HepG2 (cell line): ENCODE measurements around the gene RALBP1. TPM values are rescaled to one million over a fixed set of nuclear protein-coding genes. Genes with fewer than 3 reads are reported as not detected.

Experiments
- ATAC-seq: fragments of 200-7000 bp; cut with Tn5 transposase; 3 replicates; pipeline ENCODE4 v1.9.1; 2020; ENCODE audit warnings: mild to moderate bottlenecking, moderate library complexity
- BruUV-seq: library from RNA; stranded (reverse); fragments of 400-500 nt; replicated peaks from 2 replicates; lab custom pipeline; 2021; lab: Mats Ljungman, UMichigan
- CTCF ChIA-PET: fragments of 300-600 bp; formaldehyde crosslinking; extraction: SDS; loops from one replicate; lab custom pipeline; 2021; ENCODE audit warnings: low total read pairs, inconsistent platforms, low intra/inter-chr PET ratio; lab: Yijun Ruan, JAX
- POLR2A ChIA-PET: fragments of 350-600 bp; sonication (Branson Sonifier 250); formaldehyde crosslinking; loops from one replicate; lab custom pipeline; 2020; ENCODE audit warnings: antibody characterized with exemption, inconsistent platforms; lab: Yijun Ruan, JAX
- DNase-seq: peaks from one replicate; pipeline ENCODE4 v3.0.0-alpha.2; 2015; ENCODE audit warnings: low spot score
- FAIRE-seq: peaks from 3 replicates; lab custom pipeline; 2011; peaks lifted over from hg19 to GRCh38; lab: Jason Lieb, UNC
- H2AFZ ChIP-seq: one replicate; pipeline ENCODE4 v1.6.1; 2011; ENCODE audit warnings: low read length, inconsistent platforms
- H3K27ac ChIP-seq: fragments of 300-600 bp; 3 replicates; pipeline ENCODE4 v1.8.0; 2011; ENCODE audit warnings: mixed run types, mild to moderate bottlenecking, mixed read lengths, low read length, inconsistent platforms; ENCODE audit not compliant: insufficient read depth; ENCODE audit errors: extremely low read length
- H3K27me3 ChIP-seq, 2 experiments: fragments of 200-600 bp in 1 of 2; 2 replicates in 1 of 2; 3 replicates in 1 of 2; pipeline versions ENCODE4 v1.6.0 to v1.8.0; 2011; ENCODE audit warnings: low read length in 2 of 2, mild to moderate bottlenecking in 2 of 2, moderate library complexity in 2 of 2, inconsistent platforms in 1 of 2; ENCODE audit not compliant: insufficient read depth in 2 of 2, control insufficient read depth in 1 of 2
- H3K36me3 ChIP-seq, 2 experiments: fragments of 200-600 bp in 1 of 2; replicated peaks in 1 of 2; 2 replicates in 1 of 2; 3 replicates in 1 of 2; pipeline versions ENCODE4 v1.5.1 to v1.8.0; 2011; ENCODE audit warnings: low read length in 2 of 2, inconsistent platforms in 1 of 2; ENCODE audit not compliant: insufficient read depth in 2 of 2, control insufficient read depth in 1 of 2
- H3K4me1 ChIP-seq: 2 replicates; pipeline ENCODE4 v1.5.1; 2012; ENCODE audit warnings: low read length, inconsistent platforms; ENCODE audit not compliant: insufficient read depth
- H3K4me2 ChIP-seq: 2 replicates; pipeline ENCODE4 v1.6.0; 2011; ENCODE audit warnings: low read depth, low read length, inconsistent platforms
- H3K4me3 ChIP-seq, 3 experiments: fragments of 200-600 bp in 1 of 3; sonication (generic), shearing (Covaris generic) in 1 of 3; replicated peaks in 1 of 3; 2 replicates each; pipeline ENCODE4 v1.5.1; 2011 to 2016; ENCODE audit warnings: low read length in 3 of 3, inconsistent platforms in 2 of 3, low read depth in 2 of 3, mild to moderate bottlenecking in 2 of 3, control low read depth in 1 of 3, mixed read lengths in 1 of 3; ENCODE audit not compliant: insufficient read depth in 1 of 3
- H3K79me2 ChIP-seq: one replicate; pipeline ENCODE4 v1.6.1; 2011; ENCODE audit warnings: low read length, inconsistent platforms; ENCODE audit not compliant: insufficient read depth
- H3K9ac ChIP-seq: 2 replicates; pipeline ENCODE4 v1.6.0; 2011; ENCODE audit warnings: mild to moderate bottlenecking, low read depth, low read length, inconsistent platforms; ENCODE audit not compliant: insufficient read depth
- H3K9me3 ChIP-seq: 2 replicates; pipeline ENCODE4 v1.5.1; 2012; ENCODE audit warnings: mild to moderate bottlenecking, low read length
- H4K20me1 ChIP-seq: 2 replicates; pipeline ENCODE4 v1.6.0; 2011; ENCODE audit warnings: inconsistent platforms, mild to moderate bottlenecking, low read length, moderate library complexity; ENCODE audit not compliant: insufficient read depth
- ARID5B ChIP-seq: IDR thresholded peaks from 2 replicates; pipeline ENCODE4 v1.4.0; 2020; ENCODE audit warnings: mild to moderate bottlenecking, missing genetic modification reagents
- ATF4 ChIP-seq, 2 experiments: fragments of 450-650 bp in 1 of 2; sonication (generic) in 1 of 2; formaldehyde crosslinking; IDR thresholded peaks; 2 replicates each; pipeline versions ENCODE4 v1.5.0 to v1.8.0; 2020 to 2022; ENCODE audit warnings: mild to moderate bottlenecking in 1 of 2, missing genetic modification reagents in 1 of 2
- ETS1 ChIP-seq: sonication (generic); formaldehyde crosslinking; IDR thresholded peaks from 2 replicates; pipeline ENCODE4 v1.4.0; 2020; ENCODE audit warnings: missing genetic modification reagents
- HNRNPL ChIP-seq: fragments of 200-400 bp; formaldehyde crosslinking; IDR thresholded peaks from 2 replicates; pipeline ENCODE4 v1.6.1; 2017; ENCODE audit warnings: mild to moderate bottlenecking, low read depth, low read length
- RARA ChIP-seq: IDR thresholded peaks from 2 replicates; pipeline ENCODE4 v1.6.1; 2016; ENCODE audit warnings: missing genetic modification reagents, missing compliant biosample characterization
- RFX3 ChIP-seq: IDR thresholded peaks from 2 replicates; pipeline ENCODE4 v1.6.1; 2016; ENCODE audit warnings: missing biosample characterization, missing genetic modification reagents
- U2AF1 ChIP-seq: fragments of 200-400 bp; formaldehyde crosslinking; optimal IDR thresholded peaks from 2 replicates; pipeline ENCODE3; 2017; ENCODE audit warnings: mild to moderate bottlenecking, low read depth, low read length
- YEATS2 ChIP-seq: sonication (generic); formaldehyde crosslinking; IDR thresholded peaks from 2 replicates; pipeline ENCODE4 v1.4.0; 2020; ENCODE audit warnings: missing genetic modification reagents, borderline replicate concordance
- ZNF251 ChIP-seq: sonication (generic); formaldehyde crosslinking; IDR thresholded peaks from 2 replicates; pipeline ENCODE4 v1.9.0; 2021; ENCODE audit warnings: mild to moderate bottlenecking, missing genetic modification reagents
- ZNF383 ChIP-seq: sonication (generic); formaldehyde crosslinking; IDR thresholded peaks from 2 replicates; pipeline ENCODE4 v1.4.0; 2020; ENCODE audit warnings: missing genetic modification reagents, mild to moderate bottlenecking, borderline replicate concordance
- ZNF431 ChIP-seq: sonication (generic); formaldehyde crosslinking; IDR thresholded peaks from 2 replicates; pipeline ENCODE4 v1.9.0; 2022; ENCODE audit warnings: missing genetic modification reagents, low read depth, mild to moderate bottlenecking, borderline replicate concordance
- ZNF883 ChIP-seq: sonication (generic); formaldehyde crosslinking; IDR thresholded peaks from 2 replicates; pipeline ENCODE4 v1.5.1; 2020; ENCODE audit warnings: mild to moderate bottlenecking, missing genetic modification reagents; ENCODE audit errors: not compliant biosample characterization
- in situ Hi-C: cut with HindIII; loops from 2 replicates; pipeline ENCODE4 v1.10.0; 2017; ENCODE audit warnings: low pct_unique_long_range_greater_than_20kb; ENCODE audit not compliant: extremely low pct_ligation_motif_present
- intact Hi-C: fragments of 100-400 bp; cut with micrococcal nuclease; formaldehyde crosslinking; loops from one replicate; pipeline ENCODE4 v1.10.0; 2022; ENCODE audit not compliant: unreplicated experiment
- polyA plus RNA-seq, 8 experiments: library from polyadenylated mRNA; depleted of rRNA in 3 of 8; stranded (reverse) in 7 of 8; unstranded in 1 of 8; fragments of >200 nt; fragmentation: Illumina TruSeq in 4 of 8; extraction: Trizol in 4 of 8; gene quantifications; 2 replicates each; pipeline versions ENCODE4 v1.2.1 to v1.2.3, GENCODE V29; 2011 to 2016; ENCODE audit warnings: low read depth in 4 of 8, missing spikeins in 1 of 8, mixed read lengths in 1 of 8; ENCODE audit not compliant: insufficient read depth in 1 of 8
- total RNA-seq, 5 experiments: library from RNA; depleted of rRNA; stranded (reverse); fragments of >200 nt; fragmentation: Illumina TruSeq; extraction: Trizol; gene quantifications; 2 replicates each; pipeline ENCODE4 v1.2.3, GENCODE V29; 2016; ENCODE audit warnings: low read depth in 1 of 5
- TF ChIP-seq, protein P1 (sequence below): sonication (generic); formaldehyde crosslinking; IDR thresholded peaks from 2 replicates; pipeline ENCODE4 v1.8.1; 2023; ENCODE audit warnings: mild to moderate bottlenecking, missing genetic modification reagents, borderline replicate concordance
- TF ChIP-seq, protein P2 (sequence below): sonication (generic); formaldehyde crosslinking; IDR thresholded peaks from 2 replicates; pipeline ENCODE4 v1.5.1; 2020; ENCODE audit warnings: missing genetic modification reagents, mild to moderate bottlenecking, borderline replicate concordance
- TF ChIP-seq, protein P3 (sequence below): sonication (generic); formaldehyde crosslinking; IDR thresholded peaks from 2 replicates; pipeline ENCODE4 v1.5.1; 2020; ENCODE audit warnings: mild to moderate bottlenecking, missing genetic modification reagents

The RALBP1 gene
- total and polyA plus RNA-seq, 2 of the 13 experiments (the other 11 are each of a cell fraction or from before 2014, with no cell fraction given), result 24.5 to 33.1 TPM

DNA sequence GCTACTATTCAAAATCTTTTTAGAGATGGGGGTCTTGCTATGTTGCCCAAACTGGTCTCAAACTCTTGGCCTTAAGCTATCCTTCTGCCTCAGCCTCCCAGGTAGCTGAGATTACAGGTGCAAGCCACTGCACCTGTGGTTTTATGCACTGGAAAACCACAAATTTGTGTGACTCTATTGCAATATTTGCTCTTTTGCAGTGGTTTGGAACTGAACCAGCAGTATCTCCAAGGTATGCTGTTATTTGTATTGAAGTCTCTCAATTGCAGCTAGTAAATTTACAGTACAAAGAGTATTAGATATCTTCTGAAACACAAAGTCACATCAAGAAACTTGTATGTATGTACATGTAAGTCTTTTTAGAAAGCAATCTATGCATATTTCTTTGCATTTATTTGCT is 92.9 kb downstream of the RALBP1 start:
- Histone ChIP-seq H3K4me1 (no peaks in the 10 kb centered on the region; the same call in 1 of the 2 replicates), H3K9ac (no peak overlapping the region), H3K27me3 (no peaks in the 10 kb centered on the region), H3K79me2 (no peaks in the 10 kb centered on the region), H4K20me1 (no peaks in the 10 kb centered on the region), H3K36me3 (peaks cover 8 to 50% of the 10 kb centered on the region in 2 experiments), H3K4me2 (no peak overlapping the region), H3K4me3 (no peak overlapping the region), H3K27ac (no peak overlapping the region), H2AFZ (no peak overlapping the region), H3K9me3 (no peaks in the 10 kb centered on the region)
- POLR2A ChIA-PET, result no interaction called here
- CTCF ChIA-PET, result no interaction called here
- no TSS peak for BruUV-seq
- ATAC-seq, result no peak
- intact Hi-C loops (no loop called here), in situ Hi-C loops (no loop called here)
- FAIRE-seq, result no peak
- no peak for DNase-seq
- TF ChIP-seq, protein P1, sequence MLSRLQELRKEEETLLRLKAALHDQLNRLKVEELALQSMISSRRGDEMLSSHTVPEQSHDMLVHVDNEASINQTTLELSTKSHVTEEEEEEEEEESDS (CRISPR knock-in tag), result no peak
- TF ChIP-seq, protein P2, sequence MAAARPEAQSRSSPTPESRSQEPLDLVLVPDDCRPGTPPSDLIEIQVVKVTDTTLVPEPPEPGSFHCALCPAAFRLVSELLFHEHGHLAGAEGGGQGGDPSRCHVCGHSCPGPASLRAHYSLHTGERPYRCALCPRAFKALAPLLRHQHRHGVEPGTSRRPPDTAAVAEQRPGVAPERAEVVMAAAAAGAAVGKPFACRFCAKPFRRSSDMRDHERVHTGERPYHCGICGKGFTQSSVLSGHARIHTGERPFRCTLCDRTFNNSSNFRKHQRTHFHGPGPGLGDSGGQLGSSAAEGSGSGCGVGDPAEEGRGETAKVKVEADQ (CRISPR knock-in tag), result no peak
- no peak for TF ChIP-seq ARID5B (CRISPR knock-in tag)
- TF ChIP-seq ETS1, result no peak
- no peak for TF ChIP-seq RFX3 (CRISPR knock-in tag)
- no peak for TF ChIP-seq ZNF431 (CRISPR knock-in tag)
- TF ChIP-seq ZNF251, result no peak
- TF ChIP-seq ATF4 (CRISPR knock-in tag; IDR thresholded peaks at IDR 0.05), result no peak
- TF ChIP-seq RARA, result no peak
- no peak for TF ChIP-seq YEATS2 (CRISPR knock-in tag)
- no peak for TF ChIP-seq U2AF1
- TF ChIP-seq HNRNPL, result no peak
- TF ChIP-seq ZNF383 (CRISPR knock-in tag), result no peak
- no peak for TF ChIP-seq ZNF883 (CRISPR knock-in tag)
- TF ChIP-seq, protein P3, sequence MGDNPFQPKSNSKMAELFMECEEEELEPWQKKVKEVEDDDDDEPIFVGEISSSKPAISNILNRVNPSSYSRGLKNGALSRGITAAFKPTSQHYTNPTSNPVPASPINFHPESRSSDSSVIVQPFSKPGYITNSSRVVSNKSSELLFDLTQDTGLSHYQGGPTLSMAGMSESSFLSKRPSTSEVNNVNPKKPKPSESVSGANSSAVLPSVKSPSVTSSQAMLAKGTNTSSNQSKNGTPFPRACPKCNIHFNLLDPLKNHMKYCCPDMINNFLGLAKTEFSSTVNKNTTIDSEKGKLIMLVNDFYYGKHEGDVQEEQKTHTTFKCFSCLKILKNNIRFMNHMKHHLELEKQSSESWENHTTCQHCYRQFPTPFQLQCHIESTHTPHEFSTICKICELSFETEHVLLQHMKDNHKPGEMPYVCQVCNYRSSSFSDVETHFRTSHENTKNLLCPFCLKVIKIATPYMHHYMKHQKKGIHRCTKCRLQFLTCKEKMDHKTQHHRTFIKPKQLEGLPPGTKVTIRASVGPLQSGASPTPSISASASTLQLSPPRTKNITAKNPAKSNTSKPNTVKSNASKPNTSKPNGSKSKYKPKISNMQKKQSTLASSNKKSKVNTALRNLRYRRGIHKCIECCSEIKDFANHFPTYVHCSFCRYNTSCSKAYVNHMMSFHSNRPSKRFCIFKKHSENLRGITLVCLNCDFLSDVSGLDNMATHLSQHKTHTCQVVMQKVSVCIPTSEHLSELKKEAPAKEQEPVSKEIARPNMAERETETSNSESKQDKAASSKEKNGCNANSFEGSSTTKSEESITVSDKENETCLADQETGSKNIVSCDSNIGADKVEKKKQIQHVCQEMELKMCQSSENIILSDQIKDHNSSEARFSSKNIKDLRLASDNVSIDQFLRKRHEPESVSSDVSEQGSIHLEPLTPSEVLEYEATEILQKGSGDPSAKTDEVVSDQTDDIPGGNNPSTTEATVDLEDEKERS (CRISPR knock-in tag), result no peak
